K562 (cell line): ENCODE measurements around the gene IMMP1L. TPM values are rescaled to one million over a fixed set of nuclear protein-coding genes. Genes with fewer than 3 reads are reported as not detected.

Source experiments
- ATAC-seq: fragments of 200-7000 bp; cut with Tn5 transposase; 3 replicates; pipeline ENCODE4 v1.9.1; 2020; ENCODE audit warnings: moderate library complexity
- BruUV-seq: library from RNA; stranded (reverse); fragments of 400-500 nt; replicated peaks from 2 replicates; lab custom pipeline; 2021; lab: Mats Ljungman, UMichigan
- CTCF ChIA-PET: fragments of 300-600 bp; formaldehyde crosslinking; extraction: SDS; loops from one replicate; lab custom pipeline; 2021; ENCODE audit warnings: low intra/inter-chr PET ratio; lab: Yijun Ruan, JAX
- POLR2A ChIA-PET: fragments of 300-600, 350-650 bp; sonication (Branson Sonifier 250); formaldehyde crosslinking; extraction: SDS; loops from one replicate; lab custom pipeline; 2021; ENCODE audit warnings: antibody characterized with exemption, inconsistent platforms; lab: Yijun Ruan, JAX
- DNase-seq, 4 experiments: peaks; one replicate each; pipeline versions ENCODE4 v3.0.0 to v3.0.0-alpha.2; 2011 to 2018; ENCODE audit warnings: low spot score in 3 of 4, mixed read lengths in 3 of 4; ENCODE audit errors: extremely low read depth in 1 of 4
- FAIRE-seq: peaks from 2 replicates; lab custom pipeline; 2011; peaks lifted over from hg19 to GRCh38; lab: Jason Lieb, UNC
- H2AFZ ChIP-seq: 2 replicates; pipeline ENCODE4 v1.6.0; 2011; ENCODE audit warnings: low read depth, low read length, control low read depth, inconsistent platforms
- H3K27ac ChIP-seq: fragments of 200-600 bp; 3 replicates; pipeline ENCODE4 v1.8.0; 2011; ENCODE audit warnings: low read depth, mild to moderate bottlenecking, control low read depth, inconsistent platforms, low read length, moderate library complexity, mixed read lengths; ENCODE audit errors: extremely low read depth
- H3K27me3 ChIP-seq, 2 experiments: fragments of 300-600 bp in 1 of 2; 2 replicates in 1 of 2; 3 replicates in 1 of 2; pipeline versions ENCODE4 v1.6.0 to v1.8.0; 2011; ENCODE audit warnings: inconsistent platforms in 2 of 2, low read length in 2 of 2, mild to moderate bottlenecking in 1 of 2, mixed read lengths in 1 of 2, moderate library complexity in 1 of 2; ENCODE audit not compliant: control insufficient read depth in 2 of 2, insufficient read depth in 2 of 2
- H3K36me3 ChIP-seq: fragments of 300-600 bp; 3 replicates; pipeline ENCODE4 v1.8.0; 2011; ENCODE audit warnings: mild to moderate bottlenecking, low read length, inconsistent platforms; ENCODE audit not compliant: control insufficient read depth, insufficient read depth
- H3K4me1 ChIP-seq, 2 experiments: fragments of 200-600 bp in 1 of 2; replicated peaks in 1 of 2; 2 replicates in 1 of 2; 3 replicates in 1 of 2; pipeline versions ENCODE4 v1.5.1 to v1.8.0; 2011; ENCODE audit warnings: inconsistent platforms in 2 of 2, low read length in 2 of 2, mild to moderate bottlenecking in 1 of 2, mixed read lengths in 1 of 2, moderate library complexity in 1 of 2; ENCODE audit not compliant: control insufficient read depth in 2 of 2, insufficient read depth in 2 of 2
- H3K4me2 ChIP-seq: 2 replicates; pipeline ENCODE4 v1.6.1; 2011; ENCODE audit warnings: low read length, control low read depth, inconsistent platforms, mixed read lengths; ENCODE audit not compliant: insufficient read depth
- H3K4me3 ChIP-seq: fragments of 200-600 bp; sonication (generic), shearing (Covaris generic); 2 replicates; pipeline ENCODE4 v1.5.1; 2016; ENCODE audit warnings: control low read depth, inconsistent platforms
- H3K79me2 ChIP-seq: fragments of 200-600 bp; 3 replicates; pipeline ENCODE4 v1.8.0; 2011; ENCODE audit warnings: low read length, inconsistent platforms; ENCODE audit not compliant: control insufficient read depth, insufficient read depth
- H3K9ac ChIP-seq, 2 experiments: 2 replicates each; pipeline versions ENCODE4 v1.6.0 to v1.6.1; 2011; ENCODE audit warnings: low read depth in 2 of 2, low read length in 2 of 2, control low read depth in 1 of 2, inconsistent platforms in 1 of 2, mild to moderate bottlenecking in 1 of 2, mixed read lengths in 1 of 2; ENCODE audit not compliant: insufficient read depth in 1 of 2
- H3K9me1 ChIP-seq: one replicate; pipeline ENCODE4 v1.6.0; 2011; ENCODE audit warnings: inconsistent platforms, mild to moderate bottlenecking, low read length, moderate library complexity; ENCODE audit not compliant: control insufficient read depth, insufficient read depth
- H3K9me3 ChIP-seq: replicated peaks from 2 replicates; pipeline ENCODE4 v1.5.1; 2011; ENCODE audit warnings: low read depth, low read length, inconsistent platforms; ENCODE audit not compliant: control insufficient read depth, insufficient read depth
- H4K20me1 ChIP-seq: replicated peaks from 2 replicates; pipeline ENCODE4 v1.6.1; 2011; ENCODE audit warnings: low read length, inconsistent platforms, mixed read lengths; ENCODE audit not compliant: control insufficient read depth, insufficient read depth
- BCL6 ChIP-seq: fragments of 250-450 bp; sonication (Bioruptor Pico); IDR thresholded peaks from 2 replicates; pipeline ENCODE4 v1.4.0; 2020
- KLF6 ChIP-seq: fragments of 250-450 bp; sonication (Bioruptor Pico); IDR thresholded peaks from 2 replicates; pipeline ENCODE4 v1.4.0; 2020; ENCODE audit warnings: mild to moderate bottlenecking, moderate library complexity, borderline replicate concordance
- RAD21 ChIP-seq, 2 experiments: fragments of 250-450 bp in 1 of 2; fragments of 450-650 bp in 1 of 2; sonication (Bioruptor Pico) in 1 of 2; formaldehyde crosslinking in 1 of 2; IDR thresholded peaks in 1 of 2; conservative IDR thresholded peaks in 1 of 2; 2 replicates each; pipeline versions ENCODE4 v1.4.0 to v1.8.0; 2020 to 2022; ENCODE audit warnings: mild to moderate bottlenecking in 2 of 2, moderate library complexity in 1 of 2
- WGBS: fragments of 100-300 bp; shearing (Covaris generic); methylation state at CpG from one replicate; pipeline ENCODE4 v1.1.6; 2016; ENCODE audit warnings: low coverage, mixed read lengths; ENCODE audit not compliant: insufficient coverage; ENCODE audit errors: missing lambda C conversion rate; 5-methylcytosine and 5-hydroxymethylcytosine counted together
- in situ Hi-C: fragments of 300-500 bp; cut with MboI; formaldehyde crosslinking; loops from 4 replicates; pipeline ENCODE4 v1.15.0; 2018; ENCODE audit warnings: inconsistent platforms, mixed read lengths
- intact Hi-C: fragments of 100-400 bp; cut with micrococcal nuclease; formaldehyde crosslinking; loops from 2 replicates; pipeline ENCODE4 v1.14.2; 2022
- polyA plus RNA-seq, 8 experiments: library from polyadenylated mRNA; depleted of rRNA in 4 of 8; stranded (reverse) in 5 of 8; unstranded in 3 of 8; fragments of >200 nt; fragmentation: Nextera tagmentation in 2 of 8; fragmentation: Illumina TruSeq in 1 of 8; extraction: Ambion mirVana in 2 of 8; extraction: Trizol in 1 of 8; gene quantifications; 2 replicates each; pipeline versions ENCODE4 v1.2.1 to v1.2.3, GENCODE V29; 2011 to 2014; ENCODE audit warnings: inconsistent platforms in 1 of 8, missing spikeins in 1 of 8
- total RNA-seq, 7 experiments: library from RNA; depleted of rRNA in 6 of 7; stranded (reverse); fragments of >200 nt in 6 of 7; fragmentation: Illumina TruSeq in 2 of 7; extraction: Trizol in 2 of 7; gene quantifications; 2 replicates each; pipeline versions ENCODE4 v1.2.1 to v1.2.3, GENCODE V29; 2011 to 2021; ENCODE audit warnings: low replicate concordance in 1 of 7
- TF ChIP-seq, protein P1 (sequence below): sonication (generic); formaldehyde crosslinking; IDR thresholded peaks from 2 replicates; pipeline ENCODE4 v1.4.0; 2020; ENCODE audit warnings: mild to moderate bottlenecking, missing genetic modification reagents
- TF ChIP-seq, protein P2 (sequence below), 2 experiments: fragments of 450-650 bp in 1 of 2; sonication (generic) in 1 of 2; formaldehyde crosslinking in 1 of 2; IDR thresholded peaks; 2 replicates each; pipeline versions ENCODE4 v1.7.1 to v1.9.0; 2016 to 2022; ENCODE audit warnings: inconsistent platforms in 1 of 2, mild to moderate bottlenecking in 1 of 2, missing genetic modification reagents in 1 of 2
- TF ChIP-seq, protein P3 (sequence below), 3 experiments: IDR thresholded peaks in 2 of 3; conservative IDR thresholded peaks in 1 of 3; 2 replicates each; pipeline ENCODE4 v1.5.1; 2011 to 2012; ENCODE audit warnings: low read length in 3 of 3, mild to moderate bottlenecking in 3 of 3, control low read depth in 2 of 3, improper control_type of control experiment in 1 of 3, inconsistent platforms in 1 of 3, low read depth in 1 of 3, mixed read lengths in 1 of 3, moderate library complexity in 1 of 3; ENCODE audit not compliant: insufficient read depth in 2 of 3

The IMMP1L gene
- total and polyA plus RNA-seq, 9 of the 15 experiments (the other 6 are each of a cell fraction or from before 2014, with no cell fraction given): 56.0 to 245 (median 169) TPM

DNA sequence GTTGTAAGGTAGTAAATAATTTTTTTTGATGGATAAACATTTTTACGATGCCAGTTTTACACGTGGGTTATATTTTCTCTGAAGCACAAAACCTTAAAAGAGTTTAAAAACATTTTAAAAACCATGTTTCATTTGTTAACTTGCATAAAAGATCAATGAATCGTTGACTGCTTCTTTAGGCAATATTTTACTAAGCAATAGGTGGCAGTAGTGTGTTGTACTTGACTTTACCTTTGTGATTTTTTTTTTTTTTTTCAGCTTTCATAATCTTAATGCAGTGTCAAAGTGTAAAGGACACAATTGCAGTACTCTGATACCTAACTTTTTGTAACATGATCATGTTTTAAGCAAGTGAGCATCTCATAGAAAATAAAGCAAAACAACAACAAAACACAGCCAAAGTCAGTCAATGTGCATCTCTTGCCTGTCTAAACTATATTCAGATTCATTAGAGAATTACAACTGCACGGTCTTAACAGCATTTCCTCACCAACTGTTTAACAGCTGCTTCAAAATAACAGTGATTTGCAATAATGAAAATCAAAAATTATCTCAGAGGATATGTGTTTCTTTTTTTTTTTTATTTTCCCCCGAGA is 112.1 kb downstream of the IMMP1L start:
- CTCF ChIA-PET: interaction anchor here (0.6 to 1.0 kb wide), 12 partner anchors 10 to 908 kb away, joined by 3 to 6 read pairs (median 4); no protein-coding TSS in a partner anchor
- DNase-seq: peak in 3 of 4 experiments; percentile 7 to 30 (median 23)
- intact Hi-C loops (loop anchor here (2.0 to 10.0 kb wide), 6 partner anchors 227 to 610 kb away; no protein-coding TSS in a partner anchor), in situ Hi-C loops (loop anchor here (5.0 to 10.0 kb wide), 2 partner anchors 475 to 767 kb away; no protein-coding TSS in a partner anchor)
- Histone ChIP-seq H3K4me2 (no peak overlapping the region), H3K36me3 (no peaks in the 10 kb centered on the region), H3K9ac (no peak overlapping the region), H3K27me3 (no peaks in the 10 kb centered on the region), H3K79me2 (no peaks in the 10 kb centered on the region), H3K27ac (no peak overlapping the region), H3K9me3 (no peaks in the 10 kb centered on the region), H3K4me1 (no peaks in the 10 kb centered on the region), H4K20me1 (no peaks in the 10 kb centered on the region), H2AFZ (no peak overlapping the region), H3K9me1 (no peaks in the 10 kb centered on the region), H3K4me3 (no peak overlapping the region)
- 33% methylated on average over 5 of the region's 5 CpGs for whole genome bisulfite sequencing
- no TSS peak for BruUV-seq
- POLR2A ChIA-PET: no interaction called here
- FAIRE-seq: peak; percentile 83
- peak; percentile 67 for ATAC-seq
- no peak for TF ChIP-seq KLF6
- TF ChIP-seq, protein P1, sequence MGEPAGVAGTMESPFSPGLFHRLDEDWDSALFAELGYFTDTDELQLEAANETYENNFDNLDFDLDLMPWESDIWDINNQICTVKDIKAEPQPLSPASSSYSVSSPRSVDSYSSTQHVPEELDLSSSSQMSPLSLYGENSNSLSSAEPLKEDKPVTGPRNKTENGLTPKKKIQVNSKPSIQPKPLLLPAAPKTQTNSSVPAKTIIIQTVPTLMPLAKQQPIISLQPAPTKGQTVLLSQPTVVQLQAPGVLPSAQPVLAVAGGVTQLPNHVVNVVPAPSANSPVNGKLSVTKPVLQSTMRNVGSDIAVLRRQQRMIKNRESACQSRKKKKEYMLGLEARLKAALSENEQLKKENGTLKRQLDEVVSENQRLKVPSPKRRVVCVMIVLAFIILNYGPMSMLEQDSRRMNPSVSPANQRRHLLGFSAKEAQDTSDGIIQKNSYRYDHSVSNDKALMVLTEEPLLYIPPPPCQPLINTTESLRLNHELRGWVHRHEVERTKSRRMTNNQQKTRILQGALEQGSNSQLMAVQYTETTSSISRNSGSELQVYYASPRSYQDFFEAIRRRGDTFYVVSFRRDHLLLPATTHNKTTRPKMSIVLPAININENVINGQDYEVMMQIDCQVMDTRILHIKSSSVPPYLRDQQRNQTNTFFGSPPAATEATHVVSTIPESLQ (CRISPR knock-in tag): no peak
- peak; percentile 69 to 76 for TF ChIP-seq RAD21 (CRISPR knock-in tag; conservative IDR thresholded peaks at IDR 0.05 in 1 of 2, IDR thresholded peaks at IDR 0.05 in 1 of 2)
- TF ChIP-seq, protein P2, sequence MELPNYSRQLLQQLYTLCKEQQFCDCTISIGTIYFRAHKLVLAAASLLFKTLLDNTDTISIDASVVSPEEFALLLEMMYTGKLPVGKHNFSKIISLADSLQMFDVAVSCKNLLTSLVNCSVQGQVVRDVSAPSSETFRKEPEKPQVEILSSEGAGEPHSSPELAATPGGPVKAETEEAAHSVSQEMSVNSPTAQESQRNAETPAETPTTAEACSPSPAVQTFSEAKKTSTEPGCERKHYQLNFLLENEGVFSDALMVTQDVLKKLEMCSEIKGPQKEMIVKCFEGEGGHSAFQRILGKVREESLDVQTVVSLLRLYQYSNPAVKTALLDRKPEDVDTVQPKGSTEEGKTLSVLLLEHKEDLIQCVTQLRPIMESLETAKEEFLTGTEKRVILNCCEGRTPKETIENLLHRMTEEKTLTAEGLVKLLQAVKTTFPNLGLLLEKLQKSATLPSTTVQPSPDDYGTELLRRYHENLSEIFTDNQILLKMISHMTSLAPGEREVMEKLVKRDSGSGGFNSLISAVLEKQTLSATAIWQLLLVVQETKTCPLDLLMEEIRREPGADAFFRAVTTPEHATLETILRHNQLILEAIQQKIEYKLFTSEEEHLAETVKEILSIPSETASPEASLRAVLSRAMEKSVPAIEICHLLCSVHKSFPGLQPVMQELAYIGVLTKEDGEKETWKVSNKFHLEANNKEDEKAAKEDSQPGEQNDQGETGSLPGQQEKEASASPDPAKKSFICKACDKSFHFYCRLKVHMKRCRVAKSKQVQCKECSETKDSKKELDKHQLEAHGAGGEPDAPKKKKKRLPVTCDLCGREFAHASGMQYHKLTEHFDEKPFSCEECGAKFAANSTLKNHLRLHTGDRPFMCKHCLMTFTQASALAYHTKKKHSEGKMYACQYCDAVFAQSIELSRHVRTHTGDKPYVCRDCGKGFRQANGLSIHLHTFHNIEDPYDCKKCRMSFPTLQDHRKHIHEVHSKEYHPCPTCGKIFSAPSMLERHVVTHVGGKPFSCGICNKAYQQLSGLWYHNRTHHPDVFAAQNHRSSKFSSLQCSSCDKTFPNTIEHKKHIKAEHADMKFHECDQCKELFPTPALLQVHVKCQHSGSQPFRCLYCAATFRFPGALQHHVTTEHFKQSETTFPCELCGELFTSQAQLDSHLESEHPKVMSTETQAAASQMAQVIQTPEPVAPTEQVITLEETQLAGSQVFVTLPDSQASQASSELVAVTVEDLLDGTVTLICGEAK (IDR thresholded peaks at IDR 0.05): 0 out of 2 replicates have a peak, but pooled peaks have one; percentile 21
- TF ChIP-seq, protein P2 (CRISPR knock-in tag; IDR thresholded peaks at IDR 0.05): no peak
- no peak for TF ChIP-seq BCL6 (CRISPR knock-in tag)
- TF ChIP-seq, protein P3, sequence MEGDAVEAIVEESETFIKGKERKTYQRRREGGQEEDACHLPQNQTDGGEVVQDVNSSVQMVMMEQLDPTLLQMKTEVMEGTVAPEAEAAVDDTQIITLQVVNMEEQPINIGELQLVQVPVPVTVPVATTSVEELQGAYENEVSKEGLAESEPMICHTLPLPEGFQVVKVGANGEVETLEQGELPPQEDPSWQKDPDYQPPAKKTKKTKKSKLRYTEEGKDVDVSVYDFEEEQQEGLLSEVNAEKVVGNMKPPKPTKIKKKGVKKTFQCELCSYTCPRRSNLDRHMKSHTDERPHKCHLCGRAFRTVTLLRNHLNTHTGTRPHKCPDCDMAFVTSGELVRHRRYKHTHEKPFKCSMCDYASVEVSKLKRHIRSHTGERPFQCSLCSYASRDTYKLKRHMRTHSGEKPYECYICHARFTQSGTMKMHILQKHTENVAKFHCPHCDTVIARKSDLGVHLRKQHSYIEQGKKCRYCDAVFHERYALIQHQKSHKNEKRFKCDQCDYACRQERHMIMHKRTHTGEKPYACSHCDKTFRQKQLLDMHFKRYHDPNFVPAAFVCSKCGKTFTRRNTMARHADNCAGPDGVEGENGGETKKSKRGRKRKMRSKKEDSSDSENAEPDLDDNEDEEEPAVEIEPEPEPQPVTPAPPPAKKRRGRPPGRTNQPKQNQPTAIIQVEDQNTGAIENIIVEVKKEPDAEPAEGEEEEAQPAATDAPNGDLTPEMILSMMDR (IDR thresholded peaks at IDR 0.05 in 2 of 3, conservative IDR thresholded peaks at IDR 0.05 in 1 of 3; ENCODE audit: insufficient read depth in 2 of 3, low read depth in 1 of 3, low read length in 3 of 3): peak in 2 of 3 experiments; percentile 45 to 78; a peak in 3 of 6 replicates
